A673 (cell line): Measurements from ENCODE around the gene PLCL1.

ENCODE experiments used
- EZH2 ChIP-seq: fragments of 200-600 bp; sonication (generic); IDR thresholded peaks from 2 replicates; pipeline ENCODE4 v1.6.1; 2017; ENCODE audit warnings: borderline replicate concordance, low read depth, mild to moderate bottlenecking, mixed read lengths, antibody characterized with exemption, low read length; ENCODE audit not compliant: poor library complexity, severe bottlenecking
- TF ChIP-seq, protein P1 (sequence below): fragments of 300-800, 200-600 bp; sonication (generic); conservative IDR thresholded peaks from 2 replicates; pipeline ENCODE4 v1.5.1; 2017; ENCODE audit warnings: low read depth, mild to moderate bottlenecking, antibody characterized with exemption, low read length, moderate library complexity, mixed read lengths

DNA sequence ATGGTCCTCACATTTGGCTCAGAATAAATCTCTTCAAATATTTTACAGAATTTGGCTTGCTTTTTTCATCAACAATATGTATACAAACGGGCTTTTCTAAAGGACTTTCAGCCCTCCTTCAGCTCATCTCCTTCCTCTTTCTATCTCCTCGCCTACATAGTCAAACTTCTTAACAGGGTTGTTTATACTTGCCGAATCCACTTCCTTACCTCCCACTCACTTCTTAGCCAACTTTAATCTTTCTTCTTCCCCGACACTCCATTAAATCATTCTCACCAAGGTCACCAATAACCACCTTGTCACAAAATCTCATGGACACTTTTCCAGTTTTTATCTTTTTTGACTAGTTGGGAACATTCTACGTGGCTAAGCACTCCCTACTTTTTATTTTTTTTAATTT lies 325.2 kb downstream of the PLCL1 start:
- TF ChIP-seq, protein P1, sequence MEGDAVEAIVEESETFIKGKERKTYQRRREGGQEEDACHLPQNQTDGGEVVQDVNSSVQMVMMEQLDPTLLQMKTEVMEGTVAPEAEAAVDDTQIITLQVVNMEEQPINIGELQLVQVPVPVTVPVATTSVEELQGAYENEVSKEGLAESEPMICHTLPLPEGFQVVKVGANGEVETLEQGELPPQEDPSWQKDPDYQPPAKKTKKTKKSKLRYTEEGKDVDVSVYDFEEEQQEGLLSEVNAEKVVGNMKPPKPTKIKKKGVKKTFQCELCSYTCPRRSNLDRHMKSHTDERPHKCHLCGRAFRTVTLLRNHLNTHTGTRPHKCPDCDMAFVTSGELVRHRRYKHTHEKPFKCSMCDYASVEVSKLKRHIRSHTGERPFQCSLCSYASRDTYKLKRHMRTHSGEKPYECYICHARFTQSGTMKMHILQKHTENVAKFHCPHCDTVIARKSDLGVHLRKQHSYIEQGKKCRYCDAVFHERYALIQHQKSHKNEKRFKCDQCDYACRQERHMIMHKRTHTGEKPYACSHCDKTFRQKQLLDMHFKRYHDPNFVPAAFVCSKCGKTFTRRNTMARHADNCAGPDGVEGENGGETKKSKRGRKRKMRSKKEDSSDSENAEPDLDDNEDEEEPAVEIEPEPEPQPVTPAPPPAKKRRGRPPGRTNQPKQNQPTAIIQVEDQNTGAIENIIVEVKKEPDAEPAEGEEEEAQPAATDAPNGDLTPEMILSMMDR = no peak
- TF ChIP-seq EZH2 = no peak
